Trophoblast cell (in vitro differentiated cells and primary cell): Measurements from ENCODE around the gene RNU6-9.
A peak's percentile ranks its signal among the peaks of the same experiment; 100 is the strongest.

Experiments used
- DNase-seq, 2 donors: peaks; one replicate each; pipeline ENCODE4 v3.0.0-alpha.2; 2016
- H2AFZ ChIP-seq: 2 replicates; pipeline ENCODE4 v1.6.1; 2013; ENCODE audit warnings: low read length, moderate library complexity, mild to moderate bottlenecking; ENCODE audit not compliant: insufficient read depth, poor library complexity
- H2AK5ac ChIP-seq: 2 replicates; pipeline ENCODE4 v1.6.1; 2013; ENCODE audit warnings: mild to moderate bottlenecking, low read length
- H2BK120ac ChIP-seq: 2 replicates; pipeline ENCODE4 v1.6.1; 2013; ENCODE audit warnings: low read length, mild to moderate bottlenecking, moderate library complexity; ENCODE audit not compliant: insufficient read depth, poor library complexity
- H2BK12ac ChIP-seq: 2 replicates; pipeline ENCODE4 v1.6.1; 2013; ENCODE audit warnings: mild to moderate bottlenecking, low read length, moderate library complexity
- H2BK5ac ChIP-seq: 2 replicates; pipeline ENCODE4 v1.6.1; 2013; ENCODE audit warnings: low read length, low read depth, moderate library complexity, mild to moderate bottlenecking; ENCODE audit not compliant: poor library complexity
- H3K14ac ChIP-seq: 2 replicates; pipeline ENCODE4 v1.6.1; 2013; ENCODE audit warnings: mild to moderate bottlenecking, low read length
- H3K18ac ChIP-seq: 2 replicates; pipeline ENCODE4 v1.6.1; 2013; ENCODE audit warnings: mild to moderate bottlenecking, low read length
- H3K23ac ChIP-seq: 2 replicates; pipeline ENCODE4 v1.6.1; 2013; ENCODE audit warnings: low read length
- H3K27ac ChIP-seq: 2 replicates; pipeline ENCODE4 v1.5.1; 2013; ENCODE audit warnings: low read depth, mild to moderate bottlenecking, inconsistent platforms, low read length, moderate library complexity
- H3K27me3 ChIP-seq: 2 replicates; pipeline ENCODE4 v1.6.1; 2013; ENCODE audit warnings: inconsistent platforms, mild to moderate bottlenecking, low read length, moderate library complexity; ENCODE audit not compliant: insufficient read depth
- H3K36me3 ChIP-seq, 2 experiments: 1 replicate in 1 of 2; 2 replicates in 1 of 2; pipeline ENCODE4 v1.6.1; 2013; ENCODE audit warnings: low read length in 2 of 2, mild to moderate bottlenecking in 2 of 2, moderate library complexity in 1 of 2; ENCODE audit not compliant: insufficient read depth in 2 of 2, control insufficient read depth in 1 of 2
- H3K4ac ChIP-seq: 2 replicates; pipeline ENCODE4 v1.6.1; 2013; ENCODE audit warnings: low read depth, mild to moderate bottlenecking, low read length, moderate library complexity
- H3K4me1 ChIP-seq, 2 experiments: 1 replicate in 1 of 2; 2 replicates in 1 of 2; pipeline ENCODE4 v1.6.1; 2013; ENCODE audit warnings: low read length in 2 of 2, mild to moderate bottlenecking in 2 of 2, moderate library complexity in 1 of 2; ENCODE audit not compliant: insufficient read depth in 2 of 2, control insufficient read depth in 1 of 2
- H3K4me2 ChIP-seq: 2 replicates; pipeline ENCODE4 v1.6.1; 2013; ENCODE audit warnings: inconsistent platforms, mild to moderate bottlenecking, low read length, moderate library complexity
- H3K4me3 ChIP-seq: 2 replicates; pipeline ENCODE4 v1.5.1; 2013; ENCODE audit warnings: mild to moderate bottlenecking, low read depth, low read length, inconsistent platforms
- H3K79me1 ChIP-seq: one replicate; pipeline ENCODE4 v1.6.1; 2013; ENCODE audit warnings: low read length
- H3K79me2 ChIP-seq: 2 replicates; pipeline ENCODE4 v1.6.1; 2013; ENCODE audit warnings: low read length, mild to moderate bottlenecking; ENCODE audit not compliant: control insufficient read depth, insufficient read depth, poor library complexity
- H3K9ac ChIP-seq: 2 replicates; pipeline ENCODE4 v1.6.1; 2013; ENCODE audit warnings: mild to moderate bottlenecking, low read length
- H3K9me3 ChIP-seq: 2 replicates; pipeline ENCODE4 v1.6.1; 2013; ENCODE audit warnings: low read depth, mild to moderate bottlenecking, control low read depth, inconsistent platforms, low read length; ENCODE audit not compliant: insufficient read depth
- H4K12ac ChIP-seq: 2 replicates; pipeline ENCODE4 v1.6.1; 2013; ENCODE audit warnings: low read depth, mild to moderate bottlenecking, low read length, moderate library complexity
- H4K8ac ChIP-seq: 2 replicates; pipeline ENCODE4 v1.6.1; 2013; ENCODE audit warnings: low read depth, mild to moderate bottlenecking, low read length, moderate library complexity
- H4K91ac ChIP-seq: one replicate; pipeline ENCODE4 v1.6.1; 2013; ENCODE audit warnings: low read depth, mild to moderate bottlenecking, low read length, moderate library complexity
- WGBS: extraction: QIAGEN DNeasy Blood & Tissue Kit; methylation state at CpG from one replicate; pipeline ENCODE4 v1.1.7; 2013; ENCODE audit warnings: missing lambda C conversion rate; ENCODE audit not compliant: insufficient read length, insufficient coverage; ENCODE audit errors: extremely low coverage; 5-methylcytosine and 5-hydroxymethylcytosine counted together

Gene RNU6-9

GRCh38 chr19:884420-885211 is 8.7 kb upstream of the RNU6-9 start:
- Histone ChIP-seq H3K27ac (peak overlapping the region; percentile 68), H4K91ac (peak overlapping the region; percentile 81), H3K18ac (peak overlapping the region; percentile 4), H3K4me3 (no peak overlapping the region), H3K9me3 (peaks cover 15% of the 10 kb centered on the region), H4K8ac (peak overlapping the region; percentile 64), H3K9ac (no peak overlapping the region), H3K79me1 (peaks cover 8% of the 10 kb centered on the region), H2BK12ac (peak overlapping the region; percentile 59), H3K14ac (peak overlapping the region; percentile 19), H3K4me1 (peaks cover 21 to 27% of the 10 kb centered on the region in 2 experiments), H3K23ac (no peak overlapping the region), H2AFZ (no peak overlapping the region), H3K4ac (peak overlapping the region; percentile 16), H2BK5ac (peak overlapping the region; percentile 23), H4K12ac (no peak overlapping the region), H3K36me3 (peaks cover 64 to 65% of the 10 kb centered on the region in 2 experiments), H3K4me2 (no peak overlapping the region), H3K79me2 (peaks cover 2% of the 10 kb centered on the region), H2AK5ac (peak overlapping the region; percentile 34), H3K27me3 (no peaks in the 10 kb centered on the region), H2BK120ac (peak overlapping the region; percentile 15)
- peak; percentile 95 to 98 for DNase-seq
- no CpG with 5 or more reads among the region's 51 CpGs for WGBS

GRCh38 chr19:885536-886224 is 7.6 kb upstream of the RNU6-9 start:
- H3K9me3 ChIP-seq = peaks cover 15% of the 10 kb centered on the region
- H3K4me2 ChIP-seq = no peak overlapping the region
- DNase-seq = peak in 1 of 2 donors; percentile 34
- H3K36me3 ChIP-seq = peaks cover 65 to 67% of the 10 kb centered on the region in 2 experiments
- WGBS = no CpG with 5 or more reads among the region's 64 CpGs
- H4K8ac ChIP-seq = no peak overlapping the region
- no peak overlapping the region for H2BK5ac ChIP-seq
- peaks cover 2% of the 10 kb centered on the region for H3K79me2 ChIP-seq
- peaks cover 8% of the 10 kb centered on the region for H3K79me1 ChIP-seq
- peak overlapping the region; percentile 45 for H3K18ac ChIP-seq
- H3K14ac ChIP-seq = peak overlapping the region; percentile 30
- no peak overlapping the region for H3K4ac ChIP-seq
- peak overlapping the region; percentile 58 for H4K91ac ChIP-seq
- H3K9ac ChIP-seq = no peak overlapping the region
- H2AFZ ChIP-seq = no peak overlapping the region
- H2BK120ac ChIP-seq = peak overlapping the region; percentile 18
- no peaks in the 10 kb centered on the region for H3K27me3 ChIP-seq
- H4K12ac ChIP-seq = no peak overlapping the region
- H3K27ac ChIP-seq = no peak overlapping the region
- peak overlapping the region; percentile 11 for H2AK5ac ChIP-seq
- no peak overlapping the region for H3K23ac ChIP-seq
- H3K4me3 ChIP-seq = no peak overlapping the region
- peak overlapping the region; percentile 4 for H2BK12ac ChIP-seq
- H3K4me1 ChIP-seq = peaks cover 21 to 27% of the 10 kb centered on the region in 2 experiments

DNA sequence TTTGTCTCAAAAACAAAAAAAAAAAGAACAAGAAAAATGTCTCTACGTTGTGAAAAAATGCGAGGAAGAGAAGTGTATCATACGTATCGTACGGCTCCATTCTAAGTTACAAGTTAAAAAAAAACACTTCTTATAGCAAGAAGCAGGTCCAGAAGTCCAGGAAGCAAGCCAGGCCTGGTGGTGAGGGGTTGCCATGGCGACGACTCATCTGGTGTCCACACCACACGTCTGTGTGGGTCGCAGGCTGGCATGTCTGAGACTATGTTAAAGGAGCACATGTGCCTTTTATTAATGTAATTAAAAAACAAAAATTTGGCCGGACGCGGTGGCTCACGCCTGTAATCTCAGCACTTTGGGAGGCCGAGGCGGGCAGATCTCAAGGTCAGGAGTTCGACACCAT is 6.2 kb upstream of the RNU6-9 start:
- Histone ChIP-seq H3K14ac (no peak overlapping the region), H3K27me3 (no peaks in the 10 kb centered on the region), H3K9me3 (peaks cover 9% of the 10 kb centered on the region), H3K18ac (no peak overlapping the region), H3K36me3 (peaks cover 56 to 58% of the 10 kb centered on the region in 2 experiments), H4K91ac (no peak overlapping the region), H3K9ac (no peak overlapping the region), H3K79me1 (peaks cover 8% of the 10 kb centered on the region), H3K4ac (no peak overlapping the region), H3K4me2 (no peak overlapping the region), H3K79me2 (peaks cover 2% of the 10 kb centered on the region), H4K8ac (no peak overlapping the region), H2AK5ac (no peak overlapping the region), H3K4me1 (peaks cover 21 to 27% of the 10 kb centered on the region in 2 experiments), H2AFZ (no peak overlapping the region), H3K23ac (no peak overlapping the region), H3K27ac (no peak overlapping the region), H2BK5ac (no peak overlapping the region), H4K12ac (no peak overlapping the region), H2BK12ac (no peak overlapping the region), H3K4me3 (no peak overlapping the region), H2BK120ac (no peak overlapping the region)
- no peak for DNase-seq
- no CpG with 5 or more reads among the region's 16 CpGs for WGBS

DNA sequence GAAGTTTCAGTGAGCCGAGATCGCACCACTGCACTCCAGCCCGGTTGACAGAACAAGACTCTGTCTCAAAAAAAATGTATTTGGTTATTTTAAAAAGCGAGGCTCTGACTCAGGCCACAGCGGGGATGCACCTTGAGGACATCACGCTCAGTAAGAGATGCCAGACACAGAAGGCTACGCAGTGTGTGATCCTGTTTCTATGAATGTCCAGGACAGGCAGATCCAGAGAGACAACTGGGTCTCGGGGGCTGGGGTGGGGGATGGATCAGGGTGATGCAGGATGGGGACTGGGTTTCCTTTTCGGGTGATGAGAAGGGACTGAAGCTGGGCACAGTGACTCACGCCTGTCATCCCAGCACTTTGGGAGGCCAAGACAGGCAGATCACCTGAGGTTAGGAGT is 5.7 kb upstream of the RNU6-9 start:
- Histone ChIP-seq H2BK120ac (no peak overlapping the region), H3K4ac (no peak overlapping the region), H3K4me1 (peaks cover 21 to 30% of the 10 kb centered on the region in 2 experiments), H3K4me3 (no peak overlapping the region), H3K36me3 (peaks cover 50 to 52% of the 10 kb centered on the region in 2 experiments), H2BK12ac (no peak overlapping the region), H3K14ac (no peak overlapping the region), H4K8ac (no peak overlapping the region), H4K91ac (no peak overlapping the region), H3K23ac (no peak overlapping the region), H2BK5ac (no peak overlapping the region), H4K12ac (no peak overlapping the region), H2AK5ac (no peak overlapping the region), H3K27me3 (no peaks in the 10 kb centered on the region), H3K9ac (no peak overlapping the region), H3K4me2 (no peak overlapping the region), H3K79me1 (peaks cover 13% of the 10 kb centered on the region), H3K18ac (no peak overlapping the region), H3K9me3 (peaks cover 5% of the 10 kb centered on the region), H2AFZ (no peak overlapping the region), H3K27ac (no peak overlapping the region), H3K79me2 (peaks cover 4% of the 10 kb centered on the region)
- no peak for DNase-seq
- no CpG with 5 or more reads among the region's 10 CpGs for WGBS
